ENCODE data around the gene LGMN.

The LGMN gene

GRCh38 chr14:92670160-92670559 is 78.3 kb downstream of the LGMN start:
- no peaks in the 10 kb centered on the region for H3K27me3 ChIP-seq (ENCODE audit: insufficient read depth, low read length, poor library complexity, severe bottlenecking)
- no peak overlapping the region for H3K4me3 ChIP-seq (ENCODE audit: low read length, poor library complexity, severe bottlenecking)
- no peaks in the 10 kb centered on the region for H3K79me2 ChIP-seq (ENCODE audit: insufficient read depth, low read length)
- peaks cover 4% of the 10 kb centered on the region for H4K20me1 ChIP-seq (ENCODE audit: insufficient read depth, low read length, poor library complexity, severe bottlenecking)
- H3K9me2 ChIP-seq (replicated peaks; ENCODE audit: low read depth, low read length), result no peaks in the 10 kb centered on the region
- TF ChIP-seq, protein P1, sequence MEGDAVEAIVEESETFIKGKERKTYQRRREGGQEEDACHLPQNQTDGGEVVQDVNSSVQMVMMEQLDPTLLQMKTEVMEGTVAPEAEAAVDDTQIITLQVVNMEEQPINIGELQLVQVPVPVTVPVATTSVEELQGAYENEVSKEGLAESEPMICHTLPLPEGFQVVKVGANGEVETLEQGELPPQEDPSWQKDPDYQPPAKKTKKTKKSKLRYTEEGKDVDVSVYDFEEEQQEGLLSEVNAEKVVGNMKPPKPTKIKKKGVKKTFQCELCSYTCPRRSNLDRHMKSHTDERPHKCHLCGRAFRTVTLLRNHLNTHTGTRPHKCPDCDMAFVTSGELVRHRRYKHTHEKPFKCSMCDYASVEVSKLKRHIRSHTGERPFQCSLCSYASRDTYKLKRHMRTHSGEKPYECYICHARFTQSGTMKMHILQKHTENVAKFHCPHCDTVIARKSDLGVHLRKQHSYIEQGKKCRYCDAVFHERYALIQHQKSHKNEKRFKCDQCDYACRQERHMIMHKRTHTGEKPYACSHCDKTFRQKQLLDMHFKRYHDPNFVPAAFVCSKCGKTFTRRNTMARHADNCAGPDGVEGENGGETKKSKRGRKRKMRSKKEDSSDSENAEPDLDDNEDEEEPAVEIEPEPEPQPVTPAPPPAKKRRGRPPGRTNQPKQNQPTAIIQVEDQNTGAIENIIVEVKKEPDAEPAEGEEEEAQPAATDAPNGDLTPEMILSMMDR (conservative IDR thresholded peaks at IDR 0.05; ENCODE audit: low read length), result no peak
- TF ChIP-seq EZH2phosphoT487 (IDR thresholded peaks at IDR 0.05; ENCODE audit: borderline replicate concordance), result no peak
- peaks cover 27% of the 10 kb centered on the region for H3K4me1 ChIP-seq (ENCODE audit: insufficient read depth, low read length, poor library complexity, severe bottlenecking)
- no peak overlapping the region for H3K4me2 ChIP-seq (ENCODE audit: low read depth, low read length, poor library complexity, severe bottlenecking)
- no peaks in the 10 kb centered on the region for H3F3A ChIP-seq (ENCODE audit: low read depth)
- H3K9me3 ChIP-seq (ENCODE audit: insufficient read depth, low read depth, low read length), result no peaks in the 10 kb centered on the region
- H3K9ac ChIP-seq (ENCODE audit: low read depth, low read length, poor library complexity, severe bottlenecking), result no peak overlapping the region
- H3K36me3 ChIP-seq (ENCODE audit: insufficient read depth, low read length), result peaks cover 37% of the 10 kb centered on the region; the same call in 1 of the 2 replicates
- no peak overlapping the region for H2AFZ ChIP-seq (ENCODE audit: low read length)

- Histone ChIP-seq H3K27me3 (ENCODE audit: insufficient read depth, low read length, poor library complexity, severe bottlenecking) (no peaks in the 10 kb centered on the region), H3K4me2 (ENCODE audit: low read depth, low read length, poor library complexity, severe bottlenecking) (no peak overlapping the region), H3K4me1 (ENCODE audit: insufficient read depth, low read length, poor library complexity, severe bottlenecking) (peaks cover 31% of the 10 kb centered on the region), H3K9me2 (replicated peaks; ENCODE audit: low read depth, low read length) (no peaks in the 10 kb centered on the region), H3K9me3 (ENCODE audit: insufficient read depth, low read depth, low read length) (no peaks in the 10 kb centered on the region), H3K9ac (ENCODE audit: low read depth, low read length, poor library complexity, severe bottlenecking) (no peak overlapping the region), H3F3A (ENCODE audit: low read depth) (no peaks in the 10 kb centered on the region), H2AFZ (ENCODE audit: low read length) (no peak overlapping the region), H4K20me1 (ENCODE audit: insufficient read depth, low read length, poor library complexity, severe bottlenecking) (peaks cover 4% of the 10 kb centered on the region), H3K36me3 (ENCODE audit: insufficient read depth, low read length) (peaks cover 39% of the 10 kb centered on the region; the same call in 1 of the 2 replicates), H3K79me2 (ENCODE audit: insufficient read depth, low read length) (no peaks in the 10 kb centered on the region), H3K4me3 (ENCODE audit: low read length, poor library complexity, severe bottlenecking) (no peak overlapping the region)
- TF ChIP-seq EZH2phosphoT487 (IDR thresholded peaks at IDR 0.05; ENCODE audit: borderline replicate concordance), result no peak
- TF ChIP-seq, protein P1 (conservative IDR thresholded peaks at IDR 0.05; ENCODE audit: low read length), result no peak
Measured at GRCh38 chr14:92668276-92668973, 80.0 kb downstream of the LGMN start.

- Histone ChIP-seq H3K27me3 (ENCODE audit: insufficient read depth, low read length, poor library complexity, severe bottlenecking) (no peaks in the 10 kb centered on the region), H3K9me3 (ENCODE audit: insufficient read depth, low read depth, low read length) (no peaks in the 10 kb centered on the region), H3K9me2 (replicated peaks; ENCODE audit: low read depth, low read length) (no peaks in the 10 kb centered on the region), H3K4me2 (ENCODE audit: low read depth, low read length, poor library complexity, severe bottlenecking) (peak overlapping the region; percentile 63), H2AFZ (ENCODE audit: low read length) (no peak overlapping the region), H3K36me3 (ENCODE audit: insufficient read depth, low read length) (peaks cover 42% of the 10 kb centered on the region; the same call in 1 of the 2 replicates), H3K4me3 (ENCODE audit: low read length, poor library complexity, severe bottlenecking) (peak overlapping the region; percentile 50), H3K79me2 (ENCODE audit: insufficient read depth, low read length) (no peaks in the 10 kb centered on the region), H3F3A (ENCODE audit: low read depth) (no peaks in the 10 kb centered on the region), H3K9ac (ENCODE audit: low read depth, low read length, poor library complexity, severe bottlenecking) (peak overlapping the region; percentile 48), H3K4me1 (ENCODE audit: insufficient read depth, low read length, poor library complexity, severe bottlenecking) (peaks cover 31% of the 10 kb centered on the region), H4K20me1 (ENCODE audit: insufficient read depth, low read length, poor library complexity, severe bottlenecking) (peaks cover 4% of the 10 kb centered on the region)
- TF ChIP-seq, protein P1 (conservative IDR thresholded peaks at IDR 0.05; ENCODE audit: low read length), result no peak
- no peak for TF ChIP-seq EZH2phosphoT487 (IDR thresholded peaks at IDR 0.05; ENCODE audit: borderline replicate concordance)
Measured at GRCh38 chr14:92666251-92666650, 82.2 kb downstream of the LGMN start.
